Prostate gland (tissue), 2 donors: Measurements from ENCODE around the gene TMEM179B. TPM values are rescaled to one million over a fixed set of nuclear protein-coding genes. Genes with fewer than 3 reads are reported as not detected.

Source experiments
- DNase-seq: peaks from one replicate; pipeline ENCODE4 v3.0.0-alpha.2; 2019; ENCODE audit warnings: low spot score
- H3K27ac ChIP-seq, 2 donors: fragments of 200-600 bp; sonication (generic); 2 replicates each; pipeline ENCODE4 v1.5.1; 2017 to 2019
- H3K27me3 ChIP-seq: fragments of 200-600 bp; sonication (generic); replicated peaks from 2 replicates; pipeline ENCODE4 v1.5.1; 2019; ENCODE audit not compliant: insufficient read depth
- H3K36me3 ChIP-seq, 2 donors: fragments of 200-600 bp; sonication (generic); 1 replicate in 1 of 2; 2 replicates in 1 of 2; pipeline versions ENCODE4 v1.5.1 to v1.8.1; 2017 to 2019
- H3K4me1 ChIP-seq: fragments of 200-600 bp; sonication (generic); replicated peaks from 2 replicates; pipeline ENCODE4 v1.5.1; 2019
- H3K4me3 ChIP-seq, 2 donors: fragments of 200-600 bp; sonication (generic); 2 replicates each; pipeline ENCODE4 v1.5.1; 2017 to 2019
- H3K9me3 ChIP-seq: fragments of 200-600 bp; sonication (generic); 2 replicates; pipeline ENCODE4 v1.5.1; 2017
- POLR2A ChIP-seq: fragments of 450-650 bp; IDR thresholded peaks from one replicate; pipeline ENCODE4 v1.6.1; 2016; ENCODE audit warnings: antibody characterized with exemption, mild to moderate bottlenecking
- POLR2AphosphoS5 ChIP-seq: sonication (generic); formaldehyde crosslinking; IDR thresholded peaks from one replicate; pipeline ENCODE4 v1.6.1; 2017; ENCODE audit warnings: antibody characterized with exemption
- WGBS: methylation state at CpG from one replicate; pipeline ENCODE4 v1.1.5; 2018; 5-methylcytosine and 5-hydroxymethylcytosine counted together
- intact Hi-C: fragments of 100-400 bp; cut with DNase I; formaldehyde crosslinking; loops from one replicate; pipeline ENCODE4 v1.14.2; 2022
- total RNA-seq, 2 donors: library from RNA; depleted of rRNA; stranded (reverse); fragments of >200 nt; gene quantifications; one replicate each; pipeline ENCODE4 v1.1.0, GENCODE V29; 2016
- TF ChIP-seq, protein P1 (sequence below), 4 experiments: fragments of 200-600 bp in 2 of 4; fragments of 450-650 bp in 2 of 4; sonication (generic) in 2 of 4; IDR thresholded peaks; 1 replicate in 3 of 4; 2 replicates in 1 of 4; pipeline ENCODE4 v1.5.1; 2016 to 2019; ENCODE audit warnings: antibody characterized with exemption in 4 of 4, mild to moderate bottlenecking in 2 of 4, moderate library complexity in 2 of 4

TMEM179B gene
- total RNA-seq, 2 donors from 2014 or later = 139 to 200 TPM

DNA sequence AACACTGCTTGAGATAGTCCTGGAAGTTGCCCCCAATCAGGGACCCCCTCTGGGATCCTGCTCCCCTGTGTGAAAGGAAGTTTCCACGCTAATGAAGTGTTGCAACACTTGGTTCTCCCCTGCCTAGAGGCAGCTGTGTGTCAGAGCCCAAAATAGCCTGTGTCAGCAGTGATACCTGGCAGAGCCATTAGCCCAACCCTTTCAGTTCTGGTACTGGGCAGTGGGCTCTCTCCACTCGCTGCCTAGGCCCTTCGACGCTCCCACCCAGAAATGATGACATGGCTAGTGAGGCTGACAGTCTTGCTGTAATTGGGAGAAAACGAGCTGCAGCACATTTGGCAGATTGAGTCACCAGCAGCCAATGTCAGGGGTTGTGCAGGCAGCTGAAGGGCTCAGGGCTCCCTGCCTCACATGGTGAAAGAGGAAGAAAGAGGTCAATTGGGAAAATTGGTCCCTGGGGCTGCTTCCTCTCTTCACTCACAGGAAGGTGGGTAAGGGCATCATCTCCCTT is 19.5 kb downstream of the TMEM179B start:
- H3K9me3 ChIP-seq = no peaks in the 10 kb centered on the region
- H3K4me3 ChIP-seq = no peak overlapping the region
- peak overlapping the region in 1 of 2 donors; percentile 84 for H3K27ac ChIP-seq
- WGBS = 80% methylated on average over 5 of the region's 5 CpGs
- no peak for TF ChIP-seq POLR2A
- TF ChIP-seq, protein P1, sequence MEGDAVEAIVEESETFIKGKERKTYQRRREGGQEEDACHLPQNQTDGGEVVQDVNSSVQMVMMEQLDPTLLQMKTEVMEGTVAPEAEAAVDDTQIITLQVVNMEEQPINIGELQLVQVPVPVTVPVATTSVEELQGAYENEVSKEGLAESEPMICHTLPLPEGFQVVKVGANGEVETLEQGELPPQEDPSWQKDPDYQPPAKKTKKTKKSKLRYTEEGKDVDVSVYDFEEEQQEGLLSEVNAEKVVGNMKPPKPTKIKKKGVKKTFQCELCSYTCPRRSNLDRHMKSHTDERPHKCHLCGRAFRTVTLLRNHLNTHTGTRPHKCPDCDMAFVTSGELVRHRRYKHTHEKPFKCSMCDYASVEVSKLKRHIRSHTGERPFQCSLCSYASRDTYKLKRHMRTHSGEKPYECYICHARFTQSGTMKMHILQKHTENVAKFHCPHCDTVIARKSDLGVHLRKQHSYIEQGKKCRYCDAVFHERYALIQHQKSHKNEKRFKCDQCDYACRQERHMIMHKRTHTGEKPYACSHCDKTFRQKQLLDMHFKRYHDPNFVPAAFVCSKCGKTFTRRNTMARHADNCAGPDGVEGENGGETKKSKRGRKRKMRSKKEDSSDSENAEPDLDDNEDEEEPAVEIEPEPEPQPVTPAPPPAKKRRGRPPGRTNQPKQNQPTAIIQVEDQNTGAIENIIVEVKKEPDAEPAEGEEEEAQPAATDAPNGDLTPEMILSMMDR (IDR thresholded peaks at IDR 0.05) = no peak
- TF ChIP-seq POLR2AphosphoS5 = no peak
- no peak for DNase-seq
- peaks cover 0 to 5% of the 10 kb centered on the region in 2 donors for H3K36me3 ChIP-seq
- H3K27me3 ChIP-seq = no peaks in the 10 kb centered on the region
- intact Hi-C loops = no loop called here
- peaks cover 5% of the 10 kb centered on the region for H3K4me1 ChIP-seq

- TF ChIP-seq POLR2A = no peak
- TF ChIP-seq, protein P1 (IDR thresholded peaks at IDR 0.05) = no peak
- TF ChIP-seq POLR2AphosphoS5 = no peak
- intact Hi-C loops = no loop called here
- WGBS = 19% methylated on average over 1 of the region's 1 CpG
Observed at GRCh38 chr11:62810748-62811147, 23.5 kb downstream of the TMEM179B start.

DNA sequence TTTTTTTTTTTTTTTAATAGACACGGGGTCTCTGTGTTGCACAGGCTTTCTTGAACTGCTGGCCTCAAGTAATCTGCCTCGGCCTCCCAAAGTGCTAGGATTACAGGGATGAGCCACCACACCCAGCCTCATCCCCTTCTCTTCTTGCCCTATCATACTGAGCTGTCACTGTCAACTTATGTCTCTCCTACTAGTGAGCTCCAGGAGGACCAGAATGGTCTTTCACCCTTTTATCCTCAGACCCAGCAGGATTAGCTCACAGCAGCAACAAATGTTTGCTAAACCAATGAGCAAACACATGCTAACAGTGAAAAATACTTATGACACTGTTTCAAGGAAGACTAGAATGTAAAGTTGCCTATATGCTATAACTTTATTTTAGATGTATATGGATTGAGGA is 24.5 kb downstream of the TMEM179B start:
- DNase-seq = no peak
- intact Hi-C loops = no loop called here
- no peaks in the 10 kb centered on the region for H3K4me1 ChIP-seq
- no peaks in the 10 kb centered on the region for H3K36me3 ChIP-seq
- H3K27ac ChIP-seq = no peak overlapping the region
- no peaks in the 10 kb centered on the region for H3K27me3 ChIP-seq
- WGBS = 92% methylated on average over 2 of the region's 2 CpGs
- TF ChIP-seq POLR2AphosphoS5 (no peak), POLR2A (no peak)
- TF ChIP-seq, protein P1 (IDR thresholded peaks at IDR 0.05) = no peak
- H3K9me3 ChIP-seq = no peaks in the 10 kb centered on the region
- H3K4me3 ChIP-seq = no peak overlapping the region

More at GRCh38 chr11:62810748-62811147, 23.5 kb downstream of the TMEM179B start:
- Histone ChIP-seq H3K4me3 (no peak overlapping the region), H3K27me3 (no peaks in the 10 kb centered on the region), H3K4me1 (no peaks in the 10 kb centered on the region), H3K9me3 (no peaks in the 10 kb centered on the region), H3K27ac (no peak overlapping the region), H3K36me3 (no peaks in the 10 kb centered on the region)
- no peak for DNase-seq

- no peak overlapping the region for H3K27ac ChIP-seq
- no peak overlapping the region for H3K4me3 ChIP-seq
- 82% methylated on average over 8 of the region's 8 CpGs for WGBS
- H3K36me3 ChIP-seq = no peaks in the 10 kb centered on the region
- TF ChIP-seq, protein P1 (IDR thresholded peaks at IDR 0.05) = no peak
- TF ChIP-seq POLR2A (no peak), POLR2AphosphoS5 (no peak)
- H3K9me3 ChIP-seq = no peaks in the 10 kb centered on the region
- no peaks in the 10 kb centered on the region for H3K4me1 ChIP-seq
- H3K27me3 ChIP-seq = no peaks in the 10 kb centered on the region
- no peak for DNase-seq
- intact Hi-C loops = no loop called here
Observed at GRCh38 chr11:62816557-62816956, 29.4 kb downstream of the TMEM179B start.

GRCh38 chr11:62817129-62817528 is 29.9 kb downstream of the TMEM179B start:
- 83% methylated on average over 4 of the region's 4 CpGs for WGBS
- intact Hi-C loops = no loop called here
- H3K4me3 ChIP-seq = no peak overlapping the region
- H3K27me3 ChIP-seq = no peaks in the 10 kb centered on the region
- TF ChIP-seq POLR2A (no peak), POLR2AphosphoS5 (no peak)
- TF ChIP-seq, protein P1 (IDR thresholded peaks at IDR 0.05) = no peak
- no peak for DNase-seq
- no peaks in the 10 kb centered on the region for H3K9me3 ChIP-seq
- no peaks in the 10 kb centered on the region for H3K4me1 ChIP-seq
- H3K27ac ChIP-seq = no peak overlapping the region
- H3K36me3 ChIP-seq = no peaks in the 10 kb centered on the region
